GM18499 (cell line): ENCODE data around the gene SRGAP2B.
"Not testable (repeated sequence)": the region's sequence is repeated elsewhere in the genome, so short reads cannot be mapped to it uniquely, and the experiment has no call there.

Experiments used
- ATAC-seq: cut with Tn5 transposase; IDR thresholded peaks from one replicate; pipeline ENCODE4 v1.9.1; 2021; ENCODE audit warnings: moderate number of reproducible peaks; ENCODE audit not compliant: insufficient read depth, unreplicated experiment

SRGAP2B gene

DNA sequence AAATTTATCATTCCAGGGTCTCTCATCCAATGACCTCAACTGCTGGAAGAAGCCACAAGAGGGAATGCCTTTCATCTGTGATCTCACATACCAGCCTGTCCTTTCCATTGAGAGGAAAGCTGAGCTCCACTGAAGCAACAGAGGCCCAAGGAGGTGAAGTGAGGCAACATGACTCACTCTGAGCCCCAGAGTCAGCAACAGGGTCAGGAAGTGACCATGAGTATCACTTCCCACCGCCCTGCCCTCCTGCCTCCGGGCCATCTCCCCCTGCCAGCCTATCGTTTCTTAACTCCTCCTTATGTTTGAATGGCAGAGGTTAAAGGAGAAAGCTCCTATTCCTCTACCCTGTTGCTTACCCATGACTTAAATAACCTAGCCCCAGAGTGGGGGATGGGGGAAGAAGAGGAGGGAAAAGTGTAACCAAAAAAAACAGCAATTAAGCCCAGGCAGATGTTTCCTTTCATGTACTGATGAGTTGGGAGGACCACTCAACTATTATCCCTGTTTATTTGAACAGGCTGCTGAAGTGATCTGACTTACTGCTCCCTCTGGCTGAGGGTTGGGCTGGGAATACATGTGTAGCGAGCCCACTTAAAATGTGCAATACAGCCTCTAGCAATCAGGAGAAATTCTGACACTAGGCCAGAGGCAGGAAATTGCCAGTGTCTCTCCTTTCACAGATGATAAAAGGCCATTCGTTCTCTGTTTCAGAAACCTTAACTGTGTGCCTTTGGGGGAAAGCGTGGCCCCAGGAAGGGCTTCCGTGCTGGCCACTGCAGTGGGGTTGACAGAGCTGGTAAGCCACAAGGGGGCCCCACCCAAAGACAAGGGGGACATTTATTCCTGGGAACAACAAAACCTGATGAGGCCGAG is 177.7 kb downstream of the SRGAP2B start:
- ATAC-seq, result not testable (repeated sequence)

GRCh38 chr1:144913977-144914734 is 181.0 kb downstream of the SRGAP2B start:
- not testable (repeated sequence) for ATAC-seq

GRCh38 chr1:144913458-144913857 is 181.7 kb downstream of the SRGAP2B start:
- ATAC-seq, result not testable (repeated sequence)

GRCh38 chr1:144910729-144911128 is 184.4 kb downstream of the SRGAP2B start:
- not testable (repeated sequence) for ATAC-seq

GRCh38 chr1:144900841-144901240 is 194.3 kb downstream of the SRGAP2B start:
- not testable (repeated sequence) for ATAC-seq

- not testable (repeated sequence) for ATAC-seq
Observed at GRCh38 chr1:144894454-144895201, 200.5 kb downstream of the SRGAP2B start.

GRCh38 chr1:144893710-144894438 is 201.3 kb downstream of the SRGAP2B start:
- ATAC-seq, result not testable (repeated sequence)

DNA sequence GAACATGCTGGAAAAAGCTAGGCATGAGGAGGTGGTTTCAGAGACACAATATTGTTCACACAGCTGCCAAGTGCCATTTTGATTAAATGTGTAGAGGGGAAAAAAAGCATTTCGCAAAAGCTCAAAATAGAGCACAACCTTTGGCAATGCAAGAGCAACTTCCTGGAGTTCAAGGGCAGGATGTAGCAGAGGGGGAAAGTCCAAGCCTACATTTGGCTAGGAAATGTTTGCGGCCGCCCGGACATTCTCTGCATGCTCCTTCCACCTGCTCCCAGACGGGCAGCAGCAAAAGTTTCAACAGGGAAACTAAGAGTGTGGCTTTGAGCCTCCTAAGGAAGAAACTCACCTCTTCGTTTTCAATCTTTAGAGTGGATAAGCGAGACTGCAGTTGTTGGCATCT is 202.1 kb downstream of the SRGAP2B start:
- not testable (repeated sequence) for ATAC-seq

- not testable (repeated sequence) for ATAC-seq
Observed at GRCh38 chr1:144889450-144890115, 205.5 kb downstream of the SRGAP2B start.

GRCh38 chr1:144883022-144883421 is 212.1 kb downstream of the SRGAP2B start:
- not testable (repeated sequence) for ATAC-seq

GRCh38 chr1:144882343-144882742 is 212.8 kb downstream of the SRGAP2B start:
- ATAC-seq, result not testable (repeated sequence)

GRCh38 chr1:144858607-144859006 is 236.5 kb downstream of the SRGAP2B start:
- not testable (repeated sequence) for ATAC-seq
